HuH-7 (cell line): ENCODE results near the gene UPF3A.
"Not testable (repeated sequence)": the region's sequence is repeated elsewhere in the genome, so short reads cannot be mapped to it uniquely, and the experiment has no call there.

ENCODE experiments used
- DNase-seq: peaks from one replicate; pipeline ENCODE4 v3.0.0; 2011; ENCODE audit warnings: low spot score

The UPF3A gene

GRCh38 chr13:114334305-114335053 is 53.1 kb downstream of the UPF3A start:
- no peak for DNase-seq

GRCh38 chr13:114336457-114336856 is 55.1 kb downstream of the UPF3A start:
- not testable (repeated sequence) for DNase-seq

GRCh38 chr13:114338959-114339358 is 57.6 kb downstream of the UPF3A start:
- DNase-seq, result no peak

- no peak for DNase-seq
Observed at GRCh38 chr13:114339857-114340534, 58.6 kb downstream of the UPF3A start.

GRCh38 chr13:114341003-114341777 is 59.8 kb downstream of the UPF3A start:
- no peak for DNase-seq

- DNase-seq, result not testable (repeated sequence)
Observed at GRCh38 chr13:114347256-114347655, 65.9 kb downstream of the UPF3A start.

- DNase-seq, result not testable (repeated sequence)
Observed at GRCh38 chr13:114352763-114353162, 71.4 kb downstream of the UPF3A start.

GRCh38 chr13:114353382-114353781 is 72.0 kb downstream of the UPF3A start:
- not testable (repeated sequence) for DNase-seq
